ENCODE data around the gene PWWP2B.

DNA sequence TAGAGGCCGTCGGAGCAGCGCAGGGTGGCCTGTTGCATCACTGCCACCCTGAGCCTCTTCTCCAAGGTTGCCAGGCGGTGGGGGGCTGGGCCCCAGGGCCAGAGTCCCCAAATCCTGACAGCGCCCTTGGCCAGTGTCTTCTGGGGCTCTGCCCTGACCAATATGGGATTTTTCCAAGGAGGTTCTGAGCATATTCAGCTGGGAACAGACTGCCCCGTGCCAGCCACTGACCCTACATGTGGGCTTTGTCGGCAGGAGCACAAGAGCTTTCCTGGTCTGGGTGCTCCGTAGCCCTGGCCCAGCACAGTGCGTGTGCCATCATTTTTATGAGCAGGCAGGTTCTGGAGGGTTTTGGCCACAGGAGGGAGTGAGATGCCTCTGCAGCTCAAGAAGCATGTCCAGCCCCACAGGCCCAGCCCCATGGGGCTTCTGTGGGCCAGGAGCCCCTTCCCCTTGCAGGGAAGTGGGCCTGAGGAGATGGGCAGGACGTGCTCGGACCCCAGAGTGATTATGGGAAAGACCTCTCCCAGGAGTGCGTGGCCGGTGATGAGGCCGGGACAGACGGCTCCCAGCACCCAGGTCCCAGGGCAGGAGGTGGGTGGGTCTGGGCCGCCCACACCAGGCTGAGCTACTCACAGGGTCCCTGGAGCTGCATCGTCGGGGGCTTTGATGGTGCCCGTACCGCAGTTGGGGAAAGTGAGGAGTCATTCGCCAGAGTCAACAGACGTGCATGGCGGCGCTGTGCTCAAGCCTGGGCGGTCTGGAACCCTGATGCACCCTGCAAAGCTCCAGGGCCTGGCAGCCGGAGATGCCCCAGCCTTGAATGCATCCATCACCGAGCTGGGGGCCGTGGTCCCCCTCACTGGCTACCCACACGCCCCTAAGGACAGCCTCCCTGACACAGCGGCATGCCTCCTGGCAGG lies 66.6 kb downstream of the PWWP2B start:
- no peak for TF ChIP-seq EZH2 (IDR thresholded peaks at IDR 0.05; ENCODE audit: borderline replicate concordance, low read length)
- TF ChIP-seq, protein P1, sequence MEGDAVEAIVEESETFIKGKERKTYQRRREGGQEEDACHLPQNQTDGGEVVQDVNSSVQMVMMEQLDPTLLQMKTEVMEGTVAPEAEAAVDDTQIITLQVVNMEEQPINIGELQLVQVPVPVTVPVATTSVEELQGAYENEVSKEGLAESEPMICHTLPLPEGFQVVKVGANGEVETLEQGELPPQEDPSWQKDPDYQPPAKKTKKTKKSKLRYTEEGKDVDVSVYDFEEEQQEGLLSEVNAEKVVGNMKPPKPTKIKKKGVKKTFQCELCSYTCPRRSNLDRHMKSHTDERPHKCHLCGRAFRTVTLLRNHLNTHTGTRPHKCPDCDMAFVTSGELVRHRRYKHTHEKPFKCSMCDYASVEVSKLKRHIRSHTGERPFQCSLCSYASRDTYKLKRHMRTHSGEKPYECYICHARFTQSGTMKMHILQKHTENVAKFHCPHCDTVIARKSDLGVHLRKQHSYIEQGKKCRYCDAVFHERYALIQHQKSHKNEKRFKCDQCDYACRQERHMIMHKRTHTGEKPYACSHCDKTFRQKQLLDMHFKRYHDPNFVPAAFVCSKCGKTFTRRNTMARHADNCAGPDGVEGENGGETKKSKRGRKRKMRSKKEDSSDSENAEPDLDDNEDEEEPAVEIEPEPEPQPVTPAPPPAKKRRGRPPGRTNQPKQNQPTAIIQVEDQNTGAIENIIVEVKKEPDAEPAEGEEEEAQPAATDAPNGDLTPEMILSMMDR (IDR thresholded peaks at IDR 0.05; ENCODE audit: low read length): no peak

Measured in OCI-LY1 (cell line).